ENCODE data around the gene TBC1D4.
"Not testable (repeated sequence)": the region's sequence is repeated elsewhere in the genome, so short reads cannot be mapped to it uniquely, and the experiment has no call there.

TBC1D4 gene

GRCh38 chr13:75442736-75443234 is 39.2 kb downstream of the TBC1D4 start:
- Histone ChIP-seq H3K27me3 (no peaks in the 10 kb centered on the region), H3K4me3 (no peak overlapping the region), H3K9ac (no peak overlapping the region), H3K4me1 (no peaks in the 10 kb centered on the region), H4K20me1 (peaks cover 8% of the 10 kb centered on the region; the same call in 1 of the 2 replicates), H3K27ac (no peak overlapping the region), H3K4me2 (no peak overlapping the region), H3K36me3 (peaks cover 9% of the 10 kb centered on the region; the same call in 1 of the 2 replicates), H3K9me3 (peaks cover 4% of the 10 kb centered on the region; the same call in 1 of the 2 replicates)
- TF ChIP-seq Cebpa-rat (IDR thresholded peaks at IDR 0.05): no peak

DNA sequence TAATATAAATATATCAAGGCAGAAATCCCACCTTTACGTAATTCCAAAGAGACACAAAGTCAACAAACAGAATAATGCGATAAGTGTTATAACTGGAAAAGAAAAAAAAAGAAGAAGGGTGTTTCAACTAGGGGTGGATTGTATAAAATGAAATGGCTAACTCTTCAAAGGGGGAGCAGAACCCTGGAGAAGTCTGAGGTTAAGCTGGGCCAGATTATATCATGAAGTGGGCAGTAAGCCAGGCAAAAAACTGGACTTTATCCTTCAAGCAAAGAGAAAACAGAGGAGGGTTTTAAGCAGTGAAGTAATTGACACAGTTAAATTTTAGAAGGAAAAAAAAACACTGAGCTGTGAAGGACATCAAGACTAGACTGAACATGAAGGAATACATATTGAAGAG is 41.9 kb downstream of the TBC1D4 start:
- Histone ChIP-seq H4K20me1 (no peaks in the 10 kb centered on the region), H3K9me3 (peaks cover 15% of the 10 kb centered on the region), H3K9ac (no peak overlapping the region)

GRCh38 chr13:75437582-75438318 is 44.2 kb downstream of the TBC1D4 start:
- Histone ChIP-seq H3K4me3 (no peak overlapping the region), H3K4me2 (no peak overlapping the region)

More for the DNA sequence above, 41.9 kb downstream of the TBC1D4 start:
- Histone ChIP-seq H3K4me2 (no peak overlapping the region), H3K27ac (no peak overlapping the region), H3K27me3 (no peaks in the 10 kb centered on the region), H3K36me3 (peaks cover 15% of the 10 kb centered on the region), H3K4me1 (no peaks in the 10 kb centered on the region), H3K4me3 (no peak overlapping the region)
- no peak for TF ChIP-seq Cebpa-rat (IDR thresholded peaks at IDR 0.05)

GRCh38 chr13:75434126-75434525 is 47.8 kb downstream of the TBC1D4 start:
- Histone ChIP-seq H4K20me1 (peaks cover 23% of the 10 kb centered on the region), H3K36me3 (peaks cover 24% of the 10 kb centered on the region), H3K9me3 (peaks cover 28% of the 10 kb centered on the region)
- not testable (repeated sequence) for H3K27ac ChIP-seq, H3K4me1 ChIP-seq, H3K9ac ChIP-seq, H3K4me2 ChIP-seq, H3K27me3 ChIP-seq, H3K4me3 ChIP-seq

More at GRCh38 chr13:75437582-75438318, 44.2 kb downstream of the TBC1D4 start:
- H3K4me1 ChIP-seq: no peaks in the 10 kb centered on the region
- peaks cover 4% of the 10 kb centered on the region; the same call in 1 of the 2 replicates for H4K20me1 ChIP-seq
- H3K27ac ChIP-seq: no peak overlapping the region
- H3K9ac ChIP-seq: no peak overlapping the region
- no peaks in the 10 kb centered on the region for H3K27me3 ChIP-seq
- H3K36me3 ChIP-seq: peaks cover 13% of the 10 kb centered on the region
- TF ChIP-seq Cebpa-rat (IDR thresholded peaks at IDR 0.05): no peak
- H3K9me3 ChIP-seq: peaks cover 28% of the 10 kb centered on the region

GRCh38 chr13:75432811-75433244 is 49.1 kb downstream of the TBC1D4 start:
- Histone ChIP-seq H3K9me3 (peaks cover 30% of the 10 kb centered on the region), H3K4me3 (no peak overlapping the region), H3K27ac (no peak overlapping the region), H3K4me2 (no peak overlapping the region), H3K4me1 (peaks cover 7% of the 10 kb centered on the region; the same call in 1 of the 2 replicates), H4K20me1 (peaks cover 23% of the 10 kb centered on the region), H3K27me3 (no peaks in the 10 kb centered on the region), H3K36me3 (peaks cover 24% of the 10 kb centered on the region), H3K9ac (no peak overlapping the region)
- TF ChIP-seq Cebpa-rat (IDR thresholded peaks at IDR 0.05): no peak

- H3K4me2 ChIP-seq: no peak overlapping the region
- no peak for TF ChIP-seq Cebpa-rat (IDR thresholded peaks at IDR 0.05)
- no peak overlapping the region for H3K9ac ChIP-seq
- H4K20me1 ChIP-seq: peaks cover 23% of the 10 kb centered on the region
- no peak overlapping the region for H3K4me3 ChIP-seq
- peaks cover 28% of the 10 kb centered on the region for H3K36me3 ChIP-seq
- H3K27me3 ChIP-seq: no peaks in the 10 kb centered on the region
- H3K27ac ChIP-seq: no peak overlapping the region
- H3K4me1 ChIP-seq: peaks cover 7% of the 10 kb centered on the region; the same call in 1 of the 2 replicates
- peaks cover 38% of the 10 kb centered on the region for H3K9me3 ChIP-seq
Observed at GRCh38 chr13:75432045-75432444, 49.9 kb downstream of the TBC1D4 start.

GRCh38 chr13:75430436-75431209 is 51.3 kb downstream of the TBC1D4 start:
- H3K4me1 ChIP-seq: peaks cover 7% of the 10 kb centered on the region
- no peak for TF ChIP-seq Cebpa-rat (IDR thresholded peaks at IDR 0.05)
- H3K4me2 ChIP-seq: no peak overlapping the region

GRCh38 chr13:75426421-75426820 is 55.5 kb downstream of the TBC1D4 start:
- Histone ChIP-seq H3K4me2 (no peak overlapping the region), H3K9ac (no peak overlapping the region), H3K27me3 (no peaks in the 10 kb centered on the region), H3K27ac (no peak overlapping the region), H3K36me3 (peaks cover 10% of the 10 kb centered on the region; the same call in 1 of the 2 replicates), H4K20me1 (peaks cover 9% of the 10 kb centered on the region; the same call in 1 of the 2 replicates), H3K4me1 (peaks cover 15% of the 10 kb centered on the region), H3K9me3 (peaks cover 27% of the 10 kb centered on the region), H3K4me3 (no peak overlapping the region)
- no peak for TF ChIP-seq Cebpa-rat (IDR thresholded peaks at IDR 0.05)

More at GRCh38 chr13:75430436-75431209, 51.3 kb downstream of the TBC1D4 start:
- Histone ChIP-seq H3K27ac (no peak overlapping the region), H3K9ac (no peak overlapping the region), H3K36me3 (peaks cover 22% of the 10 kb centered on the region; the same call in 1 of the 2 replicates), H3K9me3 (peaks cover 35% of the 10 kb centered on the region), H3K4me3 (no peak overlapping the region), H4K20me1 (peaks cover 23% of the 10 kb centered on the region), H3K27me3 (no peaks in the 10 kb centered on the region)

- Histone ChIP-seq H3K27me3 (no peaks in the 10 kb centered on the region), H3K36me3 (peaks cover 5% of the 10 kb centered on the region; the same call in 1 of the 2 replicates), H3K4me3 (no peak overlapping the region), H3K9ac (no peak overlapping the region), H4K20me1 (peaks cover 10% of the 10 kb centered on the region; the same call in 1 of the 2 replicates), H3K4me1 (peaks cover 8% of the 10 kb centered on the region; the same call in 1 of the 2 replicates), H3K9me3 (peaks cover 27% of the 10 kb centered on the region), H3K4me2 (no peak overlapping the region), H3K27ac (no peak overlapping the region)
- no peak for TF ChIP-seq Cebpa-rat (IDR thresholded peaks at IDR 0.05)
Observed at GRCh38 chr13:75425216-75426009, 56.6 kb downstream of the TBC1D4 start.
